ENCODE data around the gene LGSN.

Gene LGSN

GRCh38 chr6:63249875-63250482, 69.8 kb downstream of the LGSN start:
- TF ChIP-seq REST (IDR thresholded peaks at IDR 0.05; ENCODE audit: insufficient replicate concordance, low read depth) (no peak), POLR2AphosphoS5 (IDR thresholded peaks at IDR 0.05; ENCODE audit: low read depth) (no peak), CTCF (IDR thresholded peaks at IDR 0.05; ENCODE audit: insufficient read depth, low read length) (no peak), GABPA (IDR thresholded peaks at IDR 0.05; ENCODE audit: low read depth) (no peak), SPI1 (IDR thresholded peaks at IDR 0.05; ENCODE audit: borderline replicate concordance, low read depth) (no peak)
- DNase-seq (ENCODE audit: low read depth in 1 of 2, low spot score in 1 of 2), result no peak
- Histone ChIP-seq H3K27me3 (ENCODE audit: insufficient read depth, poor library complexity, severe bottlenecking) (no peaks in the 10 kb centered on the region), H3K4me3 (replicated peaks; ENCODE audit: insufficient read depth, low read length) (no peak overlapping the region), H3K27ac (replicated peaks) (no peak overlapping the region)

- no peak overlapping the region for H3K4me3 ChIP-seq (replicated peaks; ENCODE audit: insufficient read depth, low read length)
- no peak overlapping the region for H3K27ac ChIP-seq (replicated peaks)
- no peaks in the 10 kb centered on the region for H3K27me3 ChIP-seq (ENCODE audit: insufficient read depth, poor library complexity, severe bottlenecking)
- no peak for TF ChIP-seq POLR2AphosphoS5 (IDR thresholded peaks at IDR 0.05; ENCODE audit: low read depth)
- TF ChIP-seq SPI1 (IDR thresholded peaks at IDR 0.05; ENCODE audit: borderline replicate concordance, low read depth), result no peak
- no peak for TF ChIP-seq GABPA (IDR thresholded peaks at IDR 0.05; ENCODE audit: low read depth)
- DNase-seq (ENCODE audit: low read depth in 1 of 2, low spot score in 1 of 2), result no peak
Observed at GRCh38 chr6:63246581-63246980, 73.2 kb downstream of the LGSN start.

GRCh38 chr6:63245909-63246308, 73.9 kb downstream of the LGSN start:
- no peak overlapping the region for H3K4me3 ChIP-seq (replicated peaks; ENCODE audit: insufficient read depth, low read length)
- no peaks in the 10 kb centered on the region for H3K27me3 ChIP-seq (ENCODE audit: insufficient read depth, poor library complexity, severe bottlenecking)
- no peak overlapping the region for H3K27ac ChIP-seq (replicated peaks)
- TF ChIP-seq REST (IDR thresholded peaks at IDR 0.05; ENCODE audit: insufficient replicate concordance, low read depth) (no peak), GABPA (IDR thresholded peaks at IDR 0.05; ENCODE audit: low read depth) (no peak), CTCF (IDR thresholded peaks at IDR 0.05; ENCODE audit: insufficient read depth, low read length) (no peak), POLR2AphosphoS5 (IDR thresholded peaks at IDR 0.05; ENCODE audit: low read depth) (no peak), SPI1 (IDR thresholded peaks at IDR 0.05; ENCODE audit: borderline replicate concordance, low read depth) (no peak)
- DNase-seq (ENCODE audit: low read depth in 1 of 2, low spot score in 1 of 2), result no peak

GRCh38 chr6:63245420-63245819, 74.4 kb downstream of the LGSN start:
- Histone ChIP-seq H3K27ac (replicated peaks) (no peak overlapping the region), H3K27me3 (ENCODE audit: insufficient read depth, poor library complexity, severe bottlenecking) (no peaks in the 10 kb centered on the region), H3K4me3 (replicated peaks; ENCODE audit: insufficient read depth, low read length) (no peak overlapping the region)
- TF ChIP-seq POLR2AphosphoS5 (IDR thresholded peaks at IDR 0.05; ENCODE audit: low read depth) (no peak), SPI1 (IDR thresholded peaks at IDR 0.05; ENCODE audit: borderline replicate concordance, low read depth) (no peak), GABPA (IDR thresholded peaks at IDR 0.05; ENCODE audit: low read depth) (no peak), CTCF (IDR thresholded peaks at IDR 0.05; ENCODE audit: insufficient read depth, low read length) (no peak), REST (IDR thresholded peaks at IDR 0.05; ENCODE audit: insufficient replicate concordance, low read depth) (no peak)
- no peak for DNase-seq (ENCODE audit: low read depth in 1 of 2, low spot score in 1 of 2)
